ENCODE data around the gene ZNF521.

ZNF521 gene

GRCh38 chr18:25067275-25068025, 284.5 kb downstream of the ZNF521 start:
- TF ChIP-seq CTCF (IDR thresholded peaks at IDR 0.05; ENCODE audit: low read depth, low read length): no peak
- in situ Hi-C loops (cut with HindIII; ENCODE audit: low sequenced_read_pairs): no loop called here
- no peak overlapping the region for H3K4me3 ChIP-seq (ENCODE audit: low read depth, low read length)
- DNase-seq (ENCODE audit: low read depth, low spot score): no peak

GRCh38 chr18:25066516-25066915, 285.4 kb downstream of the ZNF521 start:
- no peak for TF ChIP-seq CTCF (IDR thresholded peaks at IDR 0.05; ENCODE audit: low read depth, low read length)
- in situ Hi-C loops (cut with HindIII; ENCODE audit: low sequenced_read_pairs): no loop called here
- H3K4me3 ChIP-seq (ENCODE audit: low read depth, low read length): no peak overlapping the region
- DNase-seq (ENCODE audit: low read depth, low spot score): peak; percentile 38

- no peak overlapping the region for H3K4me3 ChIP-seq (ENCODE audit: low read depth, low read length)
- in situ Hi-C loops (cut with HindIII; ENCODE audit: low sequenced_read_pairs): no loop called here
- DNase-seq (ENCODE audit: low read depth, low spot score): no peak
- TF ChIP-seq CTCF (IDR thresholded peaks at IDR 0.05; ENCODE audit: low read depth, low read length): no peak
Measured at GRCh38 chr18:25062720-25063119, 289.2 kb downstream of the ZNF521 start.

- DNase-seq (ENCODE audit: low read depth, low spot score): no peak
- in situ Hi-C loops (cut with HindIII; ENCODE audit: low sequenced_read_pairs): no loop called here
- no peak overlapping the region for H3K4me3 ChIP-seq (ENCODE audit: low read depth, low read length)
- no peak for TF ChIP-seq CTCF (IDR thresholded peaks at IDR 0.05; ENCODE audit: low read depth, low read length)
Measured at GRCh38 chr18:25061395-25061794, 290.6 kb downstream of the ZNF521 start.

GRCh38 chr18:25058521-25058920, 293.4 kb downstream of the ZNF521 start:
- H3K4me3 ChIP-seq (ENCODE audit: low read depth, low read length): no peak overlapping the region
- no peak for DNase-seq (ENCODE audit: low read depth, low spot score)
- in situ Hi-C loops (cut with HindIII; ENCODE audit: low sequenced_read_pairs): no loop called here
- TF ChIP-seq CTCF (IDR thresholded peaks at IDR 0.05; ENCODE audit: low read depth, low read length): no peak

GRCh38 chr18:25057491-25058050, 294.4 kb downstream of the ZNF521 start:
- no peak overlapping the region for H3K4me3 ChIP-seq (ENCODE audit: low read depth, low read length)
- TF ChIP-seq CTCF (IDR thresholded peaks at IDR 0.05; ENCODE audit: low read depth, low read length): no peak
- DNase-seq (ENCODE audit: low read depth, low spot score): no peak
- in situ Hi-C loops (cut with HindIII; ENCODE audit: low sequenced_read_pairs): no loop called here
